ENCODE data around the gene CEP162.

Gene CEP162

DNA sequence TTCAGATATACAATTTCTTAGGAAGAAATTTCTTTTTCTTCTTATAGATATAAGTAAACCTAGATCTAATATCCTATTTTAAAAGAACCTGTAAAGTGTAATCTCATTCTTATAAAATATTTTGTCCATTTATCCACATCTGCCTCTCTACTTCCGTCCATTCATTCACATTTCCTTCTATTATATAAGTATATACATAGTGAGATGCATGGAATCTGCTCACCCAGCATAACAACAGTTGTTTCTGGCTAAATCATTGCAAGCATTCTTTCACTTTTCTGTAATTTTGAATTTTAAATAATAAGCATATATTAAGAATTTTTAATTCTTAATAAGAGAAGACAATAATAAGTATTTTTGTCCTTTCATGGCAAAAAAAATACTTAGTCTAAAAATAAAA, 45.4 kb downstream of the CEP162 start:
- TF ChIP-seq CTCF (IDR thresholded peaks at IDR 0.05; ENCODE audit: poor library complexity, severe bottlenecking), result no peak
- Histone ChIP-seq H3K36me3 (ENCODE audit: low read depth) (peaks cover 8% of the 10 kb centered on the region; the same call in 1 of the 2 replicates), H3K9me3 (ENCODE audit: severe bottlenecking) (no peaks in the 10 kb centered on the region), H3K4me1 (ENCODE audit: insufficient read depth, poor library complexity, severe bottlenecking) (no peaks in the 10 kb centered on the region), H3K27me3 (ENCODE audit: insufficient read depth, poor library complexity, severe bottlenecking) (no peaks in the 10 kb centered on the region), H3K27ac (ENCODE audit: poor library complexity, severe bottlenecking) (no peak overlapping the region), H3K4me3 (ENCODE audit: severe bottlenecking) (no peak overlapping the region)
- ATAC-seq (ENCODE audit: low read depth) (no peak), DNase-seq (ENCODE audit: low spot score) (no peak)

DNA sequence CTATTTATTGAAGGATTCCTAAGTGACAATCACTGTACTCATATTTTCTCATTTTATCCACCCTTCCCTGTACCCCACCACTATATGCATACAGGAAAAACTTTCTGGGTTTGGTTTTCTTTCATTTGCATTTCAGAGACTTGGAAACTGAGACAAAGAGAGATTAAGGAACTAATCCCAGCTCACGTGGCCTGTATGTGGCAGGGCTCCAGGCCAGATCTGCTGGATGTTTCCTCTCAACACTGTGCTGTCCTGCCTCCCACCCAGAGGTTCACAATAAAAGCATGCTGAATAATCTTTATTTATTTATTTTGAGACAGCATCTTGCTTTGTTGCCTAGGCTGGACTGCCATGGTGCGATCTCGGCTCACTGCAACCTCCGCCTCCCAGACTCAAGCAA, 50.2 kb downstream of the CEP162 start:
- no peak for TF ChIP-seq CTCF (IDR thresholded peaks at IDR 0.05; ENCODE audit: poor library complexity, severe bottlenecking)
- no peak overlapping the region for H3K27ac ChIP-seq (ENCODE audit: poor library complexity, severe bottlenecking)
- no peak for ATAC-seq (ENCODE audit: low read depth)
- DNase-seq (ENCODE audit: low spot score), result no peak
- H3K9me3 ChIP-seq (ENCODE audit: severe bottlenecking), result no peaks in the 10 kb centered on the region
- no peaks in the 10 kb centered on the region for H3K36me3 ChIP-seq (ENCODE audit: low read depth)
- no peaks in the 10 kb centered on the region for H3K27me3 ChIP-seq (ENCODE audit: insufficient read depth, poor library complexity, severe bottlenecking)
- no peak overlapping the region for H3K4me3 ChIP-seq (ENCODE audit: severe bottlenecking)
- no peaks in the 10 kb centered on the region for H3K4me1 ChIP-seq (ENCODE audit: insufficient read depth, poor library complexity, severe bottlenecking)

DNA sequence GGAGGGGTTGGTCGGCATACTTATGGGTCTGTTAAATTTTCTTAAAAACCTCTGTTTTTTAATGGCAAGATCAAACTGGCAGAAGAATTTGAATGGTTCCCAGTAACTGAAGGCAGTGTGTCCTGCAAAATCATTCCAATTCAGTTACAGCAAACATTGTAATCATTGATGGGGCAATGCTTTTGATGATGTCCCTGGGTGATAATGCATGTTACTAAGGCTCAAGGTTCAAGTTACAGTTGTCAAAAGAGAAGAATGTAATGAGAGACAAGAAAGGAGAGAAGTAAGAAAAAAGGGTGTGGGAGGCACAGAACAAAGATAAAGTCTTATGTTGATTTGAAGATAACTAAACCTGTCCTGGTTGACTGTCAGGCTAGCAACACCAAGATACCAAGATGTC, 54.9 kb downstream of the CEP162 start:
- Histone ChIP-seq H3K4me3 (ENCODE audit: severe bottlenecking) (no peak overlapping the region), H3K9me3 (ENCODE audit: severe bottlenecking) (no peaks in the 10 kb centered on the region), H3K27me3 (ENCODE audit: insufficient read depth, poor library complexity, severe bottlenecking) (no peaks in the 10 kb centered on the region), H3K4me1 (ENCODE audit: insufficient read depth, poor library complexity, severe bottlenecking) (no peaks in the 10 kb centered on the region), H3K27ac (ENCODE audit: poor library complexity, severe bottlenecking) (no peak overlapping the region), H3K36me3 (ENCODE audit: low read depth) (peaks cover 3% of the 10 kb centered on the region; the same call in 1 of the 2 replicates)
- no peak for DNase-seq (ENCODE audit: low spot score)
- no peak for TF ChIP-seq CTCF (IDR thresholded peaks at IDR 0.05; ENCODE audit: poor library complexity, severe bottlenecking)
- ATAC-seq (ENCODE audit: low read depth), result no peak

- Histone ChIP-seq H3K4me1 (ENCODE audit: insufficient read depth, poor library complexity, severe bottlenecking) (no peaks in the 10 kb centered on the region), H3K36me3 (ENCODE audit: low read depth) (peaks cover 3% of the 10 kb centered on the region; the same call in 1 of the 2 replicates), H3K27ac (ENCODE audit: poor library complexity, severe bottlenecking) (no peak overlapping the region), H3K27me3 (ENCODE audit: insufficient read depth, poor library complexity, severe bottlenecking) (no peaks in the 10 kb centered on the region), H3K4me3 (ENCODE audit: severe bottlenecking) (no peak overlapping the region), H3K9me3 (ENCODE audit: severe bottlenecking) (no peaks in the 10 kb centered on the region)
- no peak for TF ChIP-seq CTCF (IDR thresholded peaks at IDR 0.05; ENCODE audit: poor library complexity, severe bottlenecking)
- DNase-seq (ENCODE audit: low spot score), result no peak
- ATAC-seq (ENCODE audit: low read depth), result no peak
These were observed 55.4 kb downstream of the CEP162 start for GRCh38 chr6:84172080-84172479.

DNA sequence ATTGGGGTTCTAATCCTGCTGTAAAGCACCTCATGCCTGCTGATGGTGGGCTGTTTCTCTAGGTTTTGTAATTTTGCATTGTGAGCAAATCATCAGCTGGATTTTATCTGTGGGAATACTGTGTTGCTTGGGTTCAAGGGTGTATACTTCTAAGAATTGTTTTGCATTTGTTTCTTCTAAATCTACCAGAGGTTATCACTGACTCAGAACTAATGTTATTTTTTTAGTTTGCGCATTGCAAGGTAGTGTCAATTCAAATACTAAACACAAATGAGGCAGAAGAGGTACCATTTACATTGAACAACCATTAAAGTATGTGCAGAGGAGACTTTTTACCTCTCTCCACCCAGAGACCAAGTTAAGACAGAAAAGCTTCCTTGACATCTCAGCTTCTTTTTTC, 60.0 kb downstream of the CEP162 start:
- no peak for TF ChIP-seq CTCF (IDR thresholded peaks at IDR 0.05; ENCODE audit: poor library complexity, severe bottlenecking)
- ATAC-seq (ENCODE audit: low read depth), result no peak
- no peak for DNase-seq (ENCODE audit: low spot score)
- Histone ChIP-seq H3K36me3 (ENCODE audit: low read depth) (peaks cover 3% of the 10 kb centered on the region; the same call in 1 of the 2 replicates), H3K27ac (ENCODE audit: poor library complexity, severe bottlenecking) (no peak overlapping the region), H3K4me3 (ENCODE audit: severe bottlenecking) (no peak overlapping the region), H3K27me3 (ENCODE audit: insufficient read depth, poor library complexity, severe bottlenecking) (no peaks in the 10 kb centered on the region), H3K9me3 (ENCODE audit: severe bottlenecking) (no peaks in the 10 kb centered on the region), H3K4me1 (ENCODE audit: insufficient read depth, poor library complexity, severe bottlenecking) (no peaks in the 10 kb centered on the region)

Measured in RWPE2 (cell line).